B cell (primary cell): ENCODE results near the gene CD99L2.

Experiments used
- EZH2 ChIP-seq: IDR thresholded peaks from 2 replicates; pipeline ENCODE4 v1.6.1; 2012; ENCODE audit warnings: borderline replicate concordance, low read depth, mild to moderate bottlenecking, moderate library complexity, low read length; ENCODE audit not compliant: insufficient read depth, poor library complexity, severe bottlenecking
- TF ChIP-seq, protein P1 (sequence below): fragments of 200-600 bp; IDR thresholded peaks from one replicate; pipeline ENCODE4 v1.8.0; 2022; ENCODE audit warnings: antibody characterized with exemption, mild to moderate bottlenecking

DNA sequence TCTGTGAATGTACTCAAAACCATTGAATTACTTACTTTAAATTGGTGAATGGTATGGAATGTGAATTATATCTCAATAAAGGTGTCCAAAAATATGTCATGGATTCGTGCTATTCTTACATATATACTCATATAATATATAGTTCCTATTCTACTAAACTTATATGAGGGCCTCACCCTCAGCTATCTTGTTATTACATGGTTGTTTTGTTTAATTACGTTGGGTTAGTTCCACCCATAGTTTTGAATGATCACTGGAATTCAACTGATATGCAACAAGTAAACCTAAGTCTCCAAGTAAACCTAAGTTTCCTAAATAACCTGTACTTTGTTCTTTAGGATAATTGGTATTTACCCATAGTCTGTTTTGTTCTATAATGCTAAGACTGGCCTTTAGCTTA, 30.6 kb upstream of the CD99L2 start:
- no peak for TF ChIP-seq EZH2
- TF ChIP-seq, protein P1, sequence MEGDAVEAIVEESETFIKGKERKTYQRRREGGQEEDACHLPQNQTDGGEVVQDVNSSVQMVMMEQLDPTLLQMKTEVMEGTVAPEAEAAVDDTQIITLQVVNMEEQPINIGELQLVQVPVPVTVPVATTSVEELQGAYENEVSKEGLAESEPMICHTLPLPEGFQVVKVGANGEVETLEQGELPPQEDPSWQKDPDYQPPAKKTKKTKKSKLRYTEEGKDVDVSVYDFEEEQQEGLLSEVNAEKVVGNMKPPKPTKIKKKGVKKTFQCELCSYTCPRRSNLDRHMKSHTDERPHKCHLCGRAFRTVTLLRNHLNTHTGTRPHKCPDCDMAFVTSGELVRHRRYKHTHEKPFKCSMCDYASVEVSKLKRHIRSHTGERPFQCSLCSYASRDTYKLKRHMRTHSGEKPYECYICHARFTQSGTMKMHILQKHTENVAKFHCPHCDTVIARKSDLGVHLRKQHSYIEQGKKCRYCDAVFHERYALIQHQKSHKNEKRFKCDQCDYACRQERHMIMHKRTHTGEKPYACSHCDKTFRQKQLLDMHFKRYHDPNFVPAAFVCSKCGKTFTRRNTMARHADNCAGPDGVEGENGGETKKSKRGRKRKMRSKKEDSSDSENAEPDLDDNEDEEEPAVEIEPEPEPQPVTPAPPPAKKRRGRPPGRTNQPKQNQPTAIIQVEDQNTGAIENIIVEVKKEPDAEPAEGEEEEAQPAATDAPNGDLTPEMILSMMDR: no peak
